Left colon (tissue), 2 donors: ENCODE data around the gene CSPG4. TPM values are rescaled to one million over a fixed set of nuclear protein-coding genes. Genes with fewer than 3 reads are reported as not detected.

Experiments
- total RNA-seq, 2 donors: library from RNA; stranded (reverse); fragmentation: NEBNext Ultra II Directional; extraction: Animal tissue kit (Norgen Biotek cat#: 25700); gene quantifications; one replicate each; pipeline ENCODE4 v1.2.1, GENCODE V29; 2021
- donor health status: DM: no; HTN: no; CAD: no.
- donor health status: DM: yes; HTN: yes; CAD: no.

The CSPG4 gene
- total RNA-seq, 2 donors from 2014 or later: 2.1 to 12.2 TPM

Other genes with a start within 250 kb of the CSPG4 start
- gene PTPN9, start 133.5 kb downstream of the CSPG4 start, total RNA-seq: 10 to 100 TPM; 39.3 to 39.6 TPM
- 10 to 100 TPM; 14.9 to 16.8 TPM for gene SNUPN, start 87.1 kb downstream of the CSPG4 start, total RNA-seq
- gene IMP3, start 72.6 kb downstream of the CSPG4 start, total RNA-seq: 10 to 100 TPM; 53.9 to 61.3 TPM
- 10 to 100 TPM; 24.3 to 29.3 TPM for gene SNX33, start 64.9 kb downstream of the CSPG4 start, total RNA-seq
- gene UBE2Q2, start 130.6 kb upstream of the CSPG4 start, total RNA-seq: 10 to 100 TPM; 16.0 to 19.4 TPM
- 10 to 100 TPM; 20.9 to 24.8 TPM for gene FBXO22, start 191.0 kb upstream of the CSPG4 start, total RNA-seq